ENCODE results near the gene PAFAH1B1. TPM values are rescaled to one million over a fixed set of nuclear protein-coding genes. Genes with fewer than 3 reads are reported as not detected.

Gene PAFAH1B1
- total RNA-seq, 1 donor from 2014 or later, result 138 TPM

GRCh38 chr17:2722611-2723010, 129.2 kb downstream of the PAFAH1B1 start:
- no peak overlapping the region for H3K27ac Mint-ChIP-seq
- ChIA-PET POLR2A (no interaction called here), CTCF (no interaction called here)
- H3K36me3 Mint-ChIP-seq (ENCODE audit: low read depth), result no peaks in the 10 kb centered on the region
- no peak overlapping the region for H3K4me3 Mint-ChIP-seq
- peaks cover 28% of the 10 kb centered on the region for H3K27me3 Mint-ChIP-seq
- TF ChIP-seq CTCF (IDR thresholded peaks at IDR 0.05), result no peak
- H3K9me3 Mint-ChIP-seq, result no peaks in the 10 kb centered on the region
- ATAC-seq (ENCODE audit: low read depth) (no peak), DNase-seq (no peak)
- intact Hi-C loops (cut with micrococcal nuclease), result loop anchor here (1.0 kb wide), 1 partner anchor 22 kb away; no protein-coding TSS in a partner anchor
- H3K4me1 Mint-ChIP-seq, result peaks cover 5% of the 10 kb centered on the region

GRCh38 chr17:2723505-2723996, 130.1 kb downstream of the PAFAH1B1 start:
- H3K4me3 Mint-ChIP-seq, result peak overlapping the region; percentile 57
- no peak overlapping the region for H3K27ac Mint-ChIP-seq
- POLR2A ChIA-PET, result no interaction called here
- CTCF ChIA-PET, result no interaction called here
- no peaks in the 10 kb centered on the region for H3K9me3 Mint-ChIP-seq
- DNase-seq (no peak), ATAC-seq (ENCODE audit: low read depth) (no peak)
- no peaks in the 10 kb centered on the region for H3K36me3 Mint-ChIP-seq (ENCODE audit: low read depth)
- intact Hi-C loops (cut with micrococcal nuclease), result no loop called here
- H3K4me1 Mint-ChIP-seq, result peaks cover 5% of the 10 kb centered on the region
- peaks cover 29% of the 10 kb centered on the region for H3K27me3 Mint-ChIP-seq
- no peak for TF ChIP-seq CTCF (IDR thresholded peaks at IDR 0.05)

- Mint-ChIP-seq H3K9me3 (no peaks in the 10 kb centered on the region), H3K27ac (no peak overlapping the region), H3K4me3 (peak overlapping the region; percentile 57), H3K4me1 (peaks cover 5% of the 10 kb centered on the region), H3K36me3 (ENCODE audit: low read depth) (no peaks in the 10 kb centered on the region), H3K27me3 (peaks cover 31% of the 10 kb centered on the region)
- TF ChIP-seq CTCF (IDR thresholded peaks at IDR 0.05), result no peak
- DNase-seq (no peak), ATAC-seq (ENCODE audit: low read depth) (peak; percentile 37)
- POLR2A ChIA-PET, result no interaction called here
- intact Hi-C loops (cut with micrococcal nuclease), result no loop called here
- CTCF ChIA-PET, result interaction anchor here (1.0 to 1.1 kb wide), 2 partner anchors 312 to 341 kb away, joined by 3 read pairs; no protein-coding TSS in a partner anchor
Measured at GRCh38 chr17:2723997-2724783, 130.7 kb downstream of the PAFAH1B1 start.

- peaks cover 31% of the 10 kb centered on the region for H3K27me3 Mint-ChIP-seq
- ChIA-PET CTCF (interaction anchor here (0.7 to 1.1 kb wide), 3 partner anchors 112 to 342 kb away, joined by 3 read pairs; no protein-coding TSS in a partner anchor), POLR2A (no interaction called here)
- no peaks in the 10 kb centered on the region for H3K9me3 Mint-ChIP-seq
- H3K36me3 Mint-ChIP-seq (ENCODE audit: low read depth), result no peaks in the 10 kb centered on the region
- no peak overlapping the region for H3K27ac Mint-ChIP-seq
- DNase-seq (peak; percentile 25), ATAC-seq (ENCODE audit: low read depth) (peak; percentile 73)
- peak overlapping the region; percentile 15 for H3K4me3 Mint-ChIP-seq
- intact Hi-C loops (cut with micrococcal nuclease), result no loop called here
- TF ChIP-seq CTCF (IDR thresholded peaks at IDR 0.05), result no peak
- peaks cover 5% of the 10 kb centered on the region for H3K4me1 Mint-ChIP-seq
Measured at GRCh38 chr17:2724784-2725164, 131.3 kb downstream of the PAFAH1B1 start.

- intact Hi-C loops (cut with micrococcal nuclease), result no loop called here
- no peak overlapping the region for H3K27ac Mint-ChIP-seq
- H3K4me3 Mint-ChIP-seq, result no peak overlapping the region
- ChIA-PET POLR2A (no interaction called here), CTCF (no interaction called here)
- H3K4me1 Mint-ChIP-seq, result no peaks in the 10 kb centered on the region
- H3K36me3 Mint-ChIP-seq (ENCODE audit: low read depth), result no peaks in the 10 kb centered on the region
- H3K9me3 Mint-ChIP-seq, result no peaks in the 10 kb centered on the region
- peaks cover 16% of the 10 kb centered on the region for H3K27me3 Mint-ChIP-seq
- ATAC-seq (ENCODE audit: low read depth), result no peak
- no peak for TF ChIP-seq CTCF (IDR thresholded peaks at IDR 0.05)
- no peak for DNase-seq
Measured at GRCh38 chr17:2730764-2731353, 137.4 kb downstream of the PAFAH1B1 start.

Data from activated B cell treated with CpG ODN at 0.5 μM for 24 hours (primary cell).